ENCODE measurements around the gene OPALIN.
A peak's percentile ranks its signal among the peaks of the same experiment; 100 is the strongest.

Gene OPALIN

GRCh38 chr10:96371356-96371755 lies 12.6 kb upstream of the OPALIN start:
- DNase-seq, result no peak

DNA sequence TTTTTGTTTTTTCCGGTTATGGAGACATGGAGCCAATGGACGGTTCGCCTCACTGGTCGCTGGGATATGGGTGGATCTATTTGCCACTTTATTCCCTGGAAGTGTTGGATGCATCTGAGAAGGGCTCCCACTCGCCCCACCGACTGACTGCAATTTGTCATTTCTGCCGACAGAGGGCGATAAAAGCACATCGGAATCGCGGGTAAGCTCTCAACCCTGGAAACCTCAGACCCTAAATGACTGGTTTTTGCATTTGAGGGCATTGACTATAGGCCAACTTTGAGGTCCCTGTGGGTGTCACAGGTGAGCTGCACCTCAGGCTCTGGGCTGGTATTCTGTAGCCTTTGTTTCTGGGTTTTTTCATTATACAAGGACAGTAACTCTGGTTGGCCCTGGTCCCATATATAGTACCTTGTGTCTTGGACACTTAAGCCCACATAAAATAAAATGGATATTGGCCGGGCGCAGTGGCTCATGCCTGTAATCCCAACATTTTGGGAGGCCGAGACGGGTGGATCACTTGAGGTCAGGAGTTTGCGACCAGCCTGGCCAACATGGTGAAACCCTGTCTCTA lies 11.9 kb upstream of the OPALIN start:
- peak; percentile 41 for DNase-seq

- DNase-seq, result no peak
Observed at GRCh38 chr10:96369890-96370583, 11.2 kb upstream of the OPALIN start.

GRCh38 chr10:96368971-96369370 lies 10.2 kb upstream of the OPALIN start:
- no peak for DNase-seq

DNA sequence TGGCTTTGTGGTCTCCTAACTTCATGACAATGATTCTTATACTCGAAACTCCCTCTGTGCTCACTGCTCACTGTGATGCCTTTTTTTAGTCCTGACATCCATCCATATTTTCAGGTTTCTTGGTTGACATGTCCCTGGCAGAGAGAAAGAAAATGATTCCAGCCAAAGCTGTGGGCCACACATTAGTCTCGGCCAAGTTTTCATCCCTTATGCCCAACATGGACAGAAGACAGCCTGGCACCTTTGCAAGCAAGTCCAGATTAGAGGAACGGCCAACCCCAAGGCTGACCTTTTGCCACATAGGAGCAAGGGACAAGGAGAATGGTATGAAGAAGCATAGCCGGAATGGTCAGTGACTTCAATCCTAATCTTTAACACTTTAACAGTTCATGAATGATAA lies 8.7 kb upstream of the OPALIN start:
- no peak for DNase-seq

DNA sequence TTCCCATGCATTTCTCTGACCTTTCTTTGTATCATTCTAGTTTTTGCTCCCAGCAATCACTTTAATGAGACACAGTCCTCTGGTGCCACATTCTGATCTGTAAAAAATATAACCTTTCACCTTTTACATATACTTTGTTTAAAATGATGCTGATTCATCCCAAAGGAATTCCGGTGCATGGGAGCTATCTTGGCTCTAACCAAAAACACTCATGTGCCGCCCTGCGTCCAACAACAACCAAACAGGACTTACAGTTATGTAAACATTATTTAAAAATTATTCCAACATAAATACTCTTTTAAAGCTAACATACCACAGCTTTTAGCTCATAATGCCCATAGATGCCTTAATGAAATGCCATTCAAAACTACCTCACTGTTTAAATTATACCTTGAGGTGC lies 7.7 kb upstream of the OPALIN start:
- DNase-seq, result no peak

DNA sequence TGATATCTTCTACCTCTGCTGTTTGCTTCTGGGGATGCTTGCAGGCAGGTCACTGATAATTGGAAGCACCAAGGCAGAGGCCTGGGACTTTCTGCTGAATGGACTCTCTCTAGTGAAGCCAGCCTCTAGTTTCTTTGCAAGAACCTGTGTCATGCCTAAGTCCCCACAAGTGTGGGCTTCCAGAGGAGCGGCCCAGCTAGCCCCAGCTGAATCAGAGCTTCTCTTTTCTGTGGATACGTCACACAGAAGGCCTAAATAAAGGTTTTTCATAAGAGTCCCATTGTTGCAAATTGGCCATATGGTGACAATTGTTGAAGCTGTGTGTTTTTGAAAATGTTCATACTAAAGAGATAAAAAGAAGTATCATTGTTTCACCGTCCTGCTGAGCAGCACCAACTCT lies 6.8 kb upstream of the OPALIN start:
- no peak for DNase-seq

GRCh38 chr10:96360766-96361165 lies 2.0 kb upstream of the OPALIN start:
- no peak for DNase-seq

DNA sequence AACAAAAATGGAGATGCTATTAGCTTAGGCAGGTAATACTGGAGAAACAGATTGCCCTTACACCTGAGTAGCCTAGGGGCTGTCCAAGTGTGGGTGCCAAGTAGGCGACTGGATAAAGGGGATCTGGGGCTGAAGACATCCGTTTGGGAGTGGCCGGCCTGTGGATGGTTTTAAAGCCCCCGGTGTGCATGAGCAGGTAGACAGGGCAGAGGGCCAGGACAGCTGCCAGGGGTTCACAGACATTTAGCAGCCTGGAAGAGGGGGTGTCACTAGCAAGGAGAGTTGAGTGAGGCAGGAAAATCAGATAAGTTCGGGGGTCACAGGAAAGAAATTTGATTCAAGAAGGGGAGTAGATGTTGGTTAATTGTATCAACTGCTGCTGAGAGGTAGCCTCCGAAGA lies 1.5 kb upstream of the OPALIN start:
- no peak for DNase-seq

GRCh38 chr10:96359616-96360015 lies 814 bp upstream of the OPALIN start:
- DNase-seq, result no peak

GRCh38 chr10:96357038-96357620 lies 1.7 kb downstream of the OPALIN start:
- no peak for DNase-seq

- DNase-seq, result no peak
Observed at GRCh38 chr10:96352582-96352981, 6.2 kb downstream of the OPALIN start.

- no peak for DNase-seq
Observed at GRCh38 chr10:96352027-96352426, 6.8 kb downstream of the OPALIN start.

GRCh38 chr10:96346295-96346694 lies 12.5 kb downstream of the OPALIN start:
- no peak for DNase-seq

- DNase-seq, result no peak
Observed at GRCh38 chr10:96345222-96345621, 13.6 kb downstream of the OPALIN start.

DNA sequence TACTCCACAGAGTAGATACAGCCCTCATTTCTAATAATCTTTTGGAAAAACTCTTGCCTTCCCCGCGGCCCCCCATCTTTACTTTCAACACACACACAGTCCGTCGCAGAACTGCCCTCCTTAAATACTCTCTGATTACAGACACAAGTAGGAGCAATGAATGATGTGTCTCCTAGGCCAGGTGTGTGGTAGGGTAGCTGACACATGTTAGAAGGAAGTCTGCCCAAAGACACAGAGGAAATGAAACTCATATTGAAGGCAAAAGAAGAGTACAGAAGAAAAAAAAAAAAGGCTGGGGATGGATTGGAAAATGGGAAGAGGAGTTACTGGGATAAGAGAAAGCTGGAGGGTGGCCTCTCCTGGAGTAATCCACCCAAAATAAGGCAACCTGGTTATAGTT lies 14.6 kb downstream of the OPALIN start:
- DNase-seq, result no peak

DNA sequence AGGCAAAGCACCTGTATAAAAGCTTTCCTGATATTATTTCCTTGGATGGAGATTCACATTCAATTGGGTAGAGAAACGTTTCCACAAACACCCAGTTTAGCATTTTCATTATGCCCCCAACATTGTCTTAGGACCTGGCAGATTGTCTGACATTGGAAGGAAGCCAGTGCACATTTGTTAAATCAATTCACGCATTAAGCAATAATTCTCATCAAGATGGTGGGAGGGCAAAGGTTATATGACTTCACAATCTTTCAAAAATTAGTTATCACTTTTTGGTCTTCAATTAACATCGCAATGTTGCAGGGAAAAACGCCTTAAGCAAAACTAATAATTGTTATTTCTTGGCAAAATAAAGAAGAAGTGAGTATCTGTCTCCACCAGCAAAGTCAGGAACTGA lies 16.4 kb downstream of the OPALIN start:
- no peak for DNase-seq

GRCh38 chr10:96341219-96342182 lies 17.3 kb downstream of the OPALIN start:
- no peak for DNase-seq

DNA sequence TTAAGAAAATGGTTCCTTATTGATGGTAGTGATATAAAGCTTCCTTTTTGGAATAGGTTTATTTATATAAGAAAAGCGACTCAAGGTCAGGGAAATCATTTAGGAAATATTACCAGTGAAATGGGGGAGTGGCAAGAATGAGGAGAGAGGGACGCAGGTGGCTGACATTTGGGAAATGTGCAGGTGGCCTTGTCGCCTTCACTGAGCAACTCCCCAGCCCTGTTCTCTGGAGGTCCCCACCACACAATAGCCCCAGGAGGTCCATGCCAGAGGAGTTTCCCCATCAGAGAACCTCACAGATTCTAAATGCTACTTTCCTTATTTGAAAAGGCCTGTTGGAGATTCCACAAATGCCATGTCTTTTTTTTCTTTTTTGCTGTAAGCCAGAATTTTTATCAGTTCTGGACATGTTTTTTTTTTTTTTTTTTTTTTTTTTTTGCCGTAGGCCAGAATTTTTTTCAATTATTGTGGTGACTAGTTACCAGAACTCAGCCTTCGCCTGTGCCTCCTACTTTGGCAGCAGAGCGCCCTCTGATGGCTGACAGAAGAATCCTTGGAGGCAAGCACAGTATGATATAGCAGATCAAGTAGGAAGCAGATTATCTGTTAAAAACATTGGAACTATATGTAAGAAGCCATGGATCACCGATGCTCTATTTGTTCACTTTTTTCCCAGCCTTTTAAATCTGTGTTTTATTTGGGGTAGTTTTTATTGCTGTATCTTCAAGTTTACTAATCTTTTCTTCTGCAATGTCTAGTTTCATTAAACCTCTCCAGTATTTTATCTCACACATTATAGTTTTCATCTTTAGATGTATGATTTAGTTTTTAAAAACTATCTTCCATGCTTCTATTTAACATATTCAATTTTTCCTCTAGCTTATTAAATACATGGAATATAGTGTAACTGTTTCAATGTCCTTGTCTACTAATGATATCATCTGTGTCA lies 18.6 kb downstream of the OPALIN start:
- DNase-seq, result peak; percentile 35

DNA sequence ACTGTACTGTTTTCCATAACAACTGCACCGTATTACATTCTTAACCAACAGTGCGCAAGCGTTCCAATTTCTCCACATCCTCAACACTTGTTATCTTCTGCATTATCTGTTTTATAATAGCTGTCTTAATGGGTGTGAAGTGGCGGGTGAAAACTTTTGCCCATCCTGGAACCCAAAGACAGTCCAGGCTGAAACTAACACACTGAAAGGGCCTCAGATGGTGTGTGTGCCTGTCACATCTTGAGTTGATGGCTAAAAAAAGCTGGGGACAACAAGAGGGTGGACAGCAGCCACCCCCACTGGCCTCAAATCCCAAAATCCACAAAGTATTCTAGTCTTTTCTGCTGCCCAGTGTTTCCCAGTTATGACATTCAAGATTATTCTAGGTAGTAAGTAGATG lies 19.4 kb downstream of the OPALIN start:
- no peak for DNase-seq

DNA sequence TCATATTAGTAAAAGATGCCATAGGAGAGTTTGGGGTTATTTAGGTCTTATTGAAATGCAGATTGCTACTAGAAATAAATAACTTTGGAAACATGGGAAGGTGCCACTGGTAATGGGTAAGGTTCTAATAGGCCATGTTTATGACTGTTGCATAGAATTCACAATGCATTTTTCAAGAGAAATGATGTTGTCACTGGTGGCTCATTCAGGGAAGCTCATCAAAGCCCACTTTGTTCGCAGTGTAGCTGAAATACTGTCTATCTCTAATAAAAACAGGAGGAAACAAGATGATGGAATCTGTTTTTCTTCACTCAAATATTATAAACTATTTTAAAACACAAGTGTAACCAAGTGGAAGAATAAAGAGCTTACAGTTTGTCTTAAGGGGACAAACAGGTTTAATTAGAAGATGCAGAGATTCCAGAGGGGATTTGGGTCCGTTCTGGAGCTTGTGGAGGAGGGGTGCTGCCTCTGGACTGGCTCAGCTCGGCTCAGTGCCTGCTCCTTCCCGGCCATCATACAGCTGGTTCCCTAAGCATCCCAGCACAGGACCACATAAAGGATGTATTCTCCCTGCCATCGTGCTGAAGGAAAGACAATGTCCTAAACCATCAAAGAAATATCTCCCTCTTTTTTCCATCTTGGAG lies 20.4 kb downstream of the OPALIN start:
- no peak for DNase-seq

- no peak for DNase-seq
Observed at GRCh38 chr10:96337106-96337505, 21.7 kb downstream of the OPALIN start.

All from NCI-H146 (cell line).